Measurements from ENCODE around the gene TCTA.

GRCh38 chr3:49462222-49462621 is 50.0 kb downstream of the TCTA start:
- TF ChIP-seq SP2 (tag by site-specific recombination; IDR thresholded peaks at IDR 0.05) (no peak), ZBTB11 (tag by site-specific recombination; conservative IDR thresholded peaks at IDR 0.05; ENCODE audit: low read depth) (no peak), CTCF (tag by site-specific recombination; IDR thresholded peaks at IDR 0.05) (no peak), ZNF184 (tag by site-specific recombination; IDR thresholded peaks at IDR 0.05) (no peak), RBAK (tag by site-specific recombination; IDR thresholded peaks at IDR 0.05) (no peak), ZBTB21 (tag by site-specific recombination; IDR thresholded peaks at IDR 0.05) (no peak)
- TF ChIP-seq, protein P1, sequence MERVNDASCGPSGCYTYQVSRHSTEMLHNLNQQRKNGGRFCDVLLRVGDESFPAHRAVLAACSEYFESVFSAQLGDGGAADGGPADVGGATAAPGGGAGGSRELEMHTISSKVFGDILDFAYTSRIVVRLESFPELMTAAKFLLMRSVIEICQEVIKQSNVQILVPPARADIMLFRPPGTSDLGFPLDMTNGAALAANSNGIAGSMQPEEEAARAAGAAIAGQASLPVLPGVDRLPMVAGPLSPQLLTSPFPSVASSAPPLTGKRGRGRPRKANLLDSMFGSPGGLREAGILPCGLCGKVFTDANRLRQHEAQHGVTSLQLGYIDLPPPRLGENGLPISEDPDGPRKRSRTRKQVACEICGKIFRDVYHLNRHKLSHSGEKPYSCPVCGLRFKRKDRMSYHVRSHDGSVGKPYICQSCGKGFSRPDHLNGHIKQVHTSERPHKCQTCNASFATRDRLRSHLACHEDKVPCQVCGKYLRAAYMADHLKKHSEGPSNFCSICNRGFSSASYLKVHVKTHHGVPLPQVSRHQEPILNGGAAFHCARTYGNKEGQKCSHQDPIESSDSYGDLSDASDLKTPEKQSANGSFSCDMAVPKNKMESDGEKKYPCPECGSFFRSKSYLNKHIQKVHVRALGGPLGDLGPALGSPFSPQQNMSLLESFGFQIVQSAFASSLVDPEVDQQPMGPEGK (tag by site-specific recombination; IDR thresholded peaks at IDR 0.05) = no peak

Data from HEK293 (cell line).